SK-N-SH treated with all-trans-retinoic acid at 6 μM for 48 hours (cell line): Measurements from ENCODE around the gene INO80C.

ENCODE experiments used
- ATAC-seq: fragments of 200-7000 bp; cut with Tn5 transposase; 3 replicates; pipeline ENCODE4 v1.9.1; 2020; ENCODE audit warnings: mild to moderate bottlenecking, moderate library complexity
- ARNTL ChIP-seq: fragments of 450-650 bp; formaldehyde crosslinking; IDR thresholded peaks from 2 replicates; pipeline ENCODE4 v1.5.0; 2020; ENCODE audit warnings: low read depth, mild to moderate bottlenecking, moderate library complexity, borderline replicate concordance
- BACH2 ChIP-seq: fragments of 250-450 bp; sonication (Bioruptor Pico); IDR thresholded peaks from 2 replicates; pipeline ENCODE4 v1.9.0; 2021; ENCODE audit warnings: mild to moderate bottlenecking, borderline replicate concordance
- CREB5 ChIP-seq: fragments of 250-450 bp; sonication (Bioruptor Pico); IDR thresholded peaks from 2 replicates; pipeline ENCODE4 v1.5.1; 2020; ENCODE audit warnings: low read depth, mild to moderate bottlenecking, moderate library complexity
- CSDC2 ChIP-seq: fragments of 250-450 bp; sonication (Bioruptor Pico); IDR thresholded peaks from 2 replicates; pipeline ENCODE4 v1.5.0; 2020; ENCODE audit warnings: mild to moderate bottlenecking, moderate library complexity
- CSRNP3 ChIP-seq: fragments of 250-450 bp; sonication (Bioruptor Pico); IDR thresholded peaks from 2 replicates; pipeline ENCODE4 v1.5.1; 2021; ENCODE audit warnings: mild to moderate bottlenecking, moderate library complexity
- ESRRG ChIP-seq: fragments of 250-450 bp; sonication (Bioruptor Pico); IDR thresholded peaks from 2 replicates; pipeline ENCODE4 v1.6.1; 2021; ENCODE audit warnings: mild to moderate bottlenecking
- GLIS3 ChIP-seq: fragments of 250-450 bp; sonication (Bioruptor Pico); IDR thresholded peaks from 2 replicates; pipeline ENCODE4 v1.5.0; 2020; ENCODE audit warnings: mild to moderate bottlenecking, moderate library complexity
- ISL1 ChIP-seq: fragments of 250-450 bp; sonication (Bioruptor Pico); IDR thresholded peaks from 2 replicates; pipeline ENCODE4 v2.1.2; 2022; ENCODE audit warnings: mild to moderate bottlenecking, moderate library complexity
- OSR1 ChIP-seq: fragments of 250-450 bp; sonication (Bioruptor Pico); IDR thresholded peaks from 2 replicates; pipeline ENCODE4 v1.8.0; 2022; ENCODE audit warnings: moderate library complexity, mild to moderate bottlenecking, inconsistent platforms
- PATZ1 ChIP-seq: fragments of 250-450 bp; sonication (Bioruptor Pico); IDR thresholded peaks from 2 replicates; pipeline ENCODE4 v1.8.0; 2020; ENCODE audit warnings: mild to moderate bottlenecking, moderate library complexity, borderline replicate concordance
- POU6F1 ChIP-seq: fragments of 250-450 bp; sonication (Bioruptor Pico); IDR thresholded peaks from 2 replicates; pipeline ENCODE4 v1.8.0; 2021; ENCODE audit warnings: low read depth, mild to moderate bottlenecking, moderate library complexity, borderline replicate concordance
- PPARA ChIP-seq: fragments of 250-450 bp; sonication (Bioruptor Pico); IDR thresholded peaks from 2 replicates; pipeline ENCODE4 v1.5.0; 2020; ENCODE audit warnings: mild to moderate bottlenecking, borderline replicate concordance
- RARB ChIP-seq: fragments of 250-450 bp; sonication (Bioruptor Pico); IDR thresholded peaks from 2 replicates; pipeline ENCODE4 v1.8.0; 2021; ENCODE audit warnings: mild to moderate bottlenecking, moderate library complexity
- SNAI2 ChIP-seq: fragments of 250-450 bp; sonication (Bioruptor Pico); IDR thresholded peaks from 2 replicates; pipeline ENCODE4 v1.5.0; 2020; ENCODE audit warnings: mild to moderate bottlenecking, moderate library complexity
- TCF4 ChIP-seq: fragments of 250-450 bp; sonication (Bioruptor Pico); IDR thresholded peaks from 2 replicates; pipeline ENCODE4 v1.8.0; 2021; ENCODE audit warnings: mild to moderate bottlenecking, moderate library complexity, borderline replicate concordance
- TOX ChIP-seq: fragments of 250-450 bp; sonication (Bioruptor Pico); IDR thresholded peaks from 2 replicates; pipeline ENCODE4 v1.8.0; 2021; ENCODE audit warnings: mild to moderate bottlenecking, moderate library complexity, borderline replicate concordance
- ZC3H10 ChIP-seq: fragments of 250-450 bp; sonication (Bioruptor Pico); IDR thresholded peaks from 2 replicates; pipeline ENCODE4 v1.5.1; 2021; ENCODE audit warnings: mild to moderate bottlenecking, moderate library complexity
- ZFP3 ChIP-seq: fragments of 250-450 bp; sonication (Bioruptor Pico); IDR thresholded peaks from 2 replicates; pipeline ENCODE4 v1.5.0; 2020; ENCODE audit warnings: mild to moderate bottlenecking, moderate library complexity
- ZFP30 ChIP-seq: fragments of 450-650 bp; formaldehyde crosslinking; IDR thresholded peaks from 2 replicates; pipeline ENCODE4 v1.5.0; 2022; ENCODE audit warnings: mild to moderate bottlenecking, moderate library complexity
- ZNF565 ChIP-seq: fragments of 450-650 bp; formaldehyde crosslinking; conservative IDR thresholded peaks from 2 replicates; pipeline ENCODE4 v1.5.0; 2020; ENCODE audit warnings: low read depth, mild to moderate bottlenecking, moderate library complexity
- ZNF70 ChIP-seq: fragments of 450-650 bp; formaldehyde crosslinking; IDR thresholded peaks from 2 replicates; pipeline ENCODE4 v1.5.0; 2020; ENCODE audit warnings: mild to moderate bottlenecking, moderate library complexity
- ZNF8 ChIP-seq: fragments of 450-650 bp; formaldehyde crosslinking; IDR thresholded peaks from 2 replicates; pipeline ENCODE4 v1.5.0; 2020; ENCODE audit warnings: mild to moderate bottlenecking, moderate library complexity

INO80C gene

GRCh38 chr18:35458677-35459441 lies 38.9 kb downstream of the INO80C start:
- peak; percentile 94 for ATAC-seq
- TF ChIP-seq RARB (CRISPR knock-in tag), result no peak
- no peak for TF ChIP-seq PATZ1
- no peak for TF ChIP-seq ZFP3
- no peak for TF ChIP-seq ZFP30 (CRISPR knock-in tag)
- TF ChIP-seq CSRNP3, result no peak
- TF ChIP-seq ZNF565 (CRISPR knock-in tag), result no peak
- no peak for TF ChIP-seq ARNTL
- no peak for TF ChIP-seq OSR1 (CRISPR knock-in tag)
- no peak for TF ChIP-seq CREB5 (CRISPR knock-in tag)
- TF ChIP-seq TOX (CRISPR knock-in tag), result no peak
- TF ChIP-seq TCF4, result no peak
- TF ChIP-seq POU6F1 (CRISPR knock-in tag), result no peak
- TF ChIP-seq BACH2, result no peak
- TF ChIP-seq ZNF8 (CRISPR knock-in tag), result no peak

GRCh38 chr18:35458271-35458670 lies 39.5 kb downstream of the INO80C start:
- no peak; the same call in 2 of the 3 replicates for ATAC-seq
- no peak for TF ChIP-seq ARNTL
- TF ChIP-seq RARB (CRISPR knock-in tag), result no peak
- TF ChIP-seq PATZ1, result no peak
- no peak for TF ChIP-seq SNAI2
- no peak for TF ChIP-seq CSDC2 (CRISPR knock-in tag)
- TF ChIP-seq ZFP3, result no peak
- TF ChIP-seq ISL1 (CRISPR knock-in tag), result no peak
- TF ChIP-seq CSRNP3, result no peak
- no peak for TF ChIP-seq GLIS3 (CRISPR knock-in tag)

- ATAC-seq, result no peak
- TF ChIP-seq TCF4 (no peak), PPARA (CRISPR knock-in tag) (no peak), ISL1 (CRISPR knock-in tag) (no peak), PATZ1 (no peak), CSRNP3 (no peak), GLIS3 (CRISPR knock-in tag) (no peak), ZC3H10 (CRISPR knock-in tag) (no peak), ZNF565 (CRISPR knock-in tag) (no peak), TOX (CRISPR knock-in tag) (no peak), BACH2 (no peak), ESRRG (CRISPR knock-in tag) (no peak), ZNF70 (CRISPR knock-in tag) (no peak)
Observed at GRCh38 chr18:35457140-35457704, 40.5 kb downstream of the INO80C start.
